Ovary (tissue), 9 donors: ENCODE results near the gene GPAM. TPM values are rescaled to one million over a fixed set of nuclear protein-coding genes. Genes with fewer than 3 reads are reported as not detected.

ENCODE experiments used
- DNase-seq, 5 donors: peaks; one replicate each; pipeline ENCODE4 v3.0.0-alpha.2; 2019 to 2020
- H3K27ac ChIP-seq, 2 donors: fragments of 200-600 bp; one replicate each; pipeline versions ENCODE4 v1.5.1 to v1.8.0; 2019 to 2022
- H3K27me3 ChIP-seq: fragments of 200-600 bp; one replicate; pipeline ENCODE4 v1.8.0; 2022
- H3K36me3 ChIP-seq: fragments of 200-600 bp; sonication (generic); one replicate; pipeline ENCODE4 v1.5.1; 2019
- H3K4me1 ChIP-seq: one replicate; pipeline ENCODE4 v1.8.1; 2013; ENCODE audit warnings: mild to moderate bottlenecking, moderate library complexity; ENCODE audit not compliant: insufficient read depth
- H3K4me3 ChIP-seq: fragments of 200-600 bp; sonication (generic); one replicate; pipeline ENCODE4 v1.5.1; 2017
- H3K9me3 ChIP-seq, 2 donors: fragments of 200-600 bp in 1 of 2; sonication (generic) in 1 of 2; one replicate each; pipeline versions ENCODE4 v1.5.1 to v1.8.1; 2013 to 2019; ENCODE audit warnings: mild to moderate bottlenecking in 1 of 2, moderate library complexity in 1 of 2
- EP300 ChIP-seq: sonication (generic); formaldehyde crosslinking; IDR thresholded peaks from one replicate; pipeline ENCODE4 v1.6.1; 2017; ENCODE audit warnings: antibody characterized with exemption
- POLR2A ChIP-seq: fragments of 450-650 bp; IDR thresholded peaks from one replicate; pipeline ENCODE4 v1.6.1; 2017; ENCODE audit warnings: antibody characterized with exemption, mild to moderate bottlenecking, moderate library complexity
- whole genome bisulfite sequencing, 3 donors: extraction: QIAGEN DNeasy Blood & Tissue Kit in 1 of 3; methylation state at CpG; one replicate each; pipeline versions ENCODE4 v1.1.5 to v1.1.7; 2013 to 2017; 5-methylcytosine and 5-hydroxymethylcytosine counted together
- intact Hi-C, 4 donors: fragments of 100-400 bp; cut with DNase I; formaldehyde crosslinking; loops; one replicate each; pipeline versions ENCODE4 v1.11.0 to v1.15.1; 2022 to 2023
- polyA plus RNA-seq, 2 donors: library from polyadenylated mRNA; stranded (reverse); fragments of 200-250 nt in 1 of 2; fragments of 350-450 nt in 1 of 2; fragmentation: Illumina TruSeq in 1 of 2; extraction: RNeasy Lipid Tissue Mini Kit (QIAGEN cat#74804) in 1 of 2; gene quantifications; one replicate each; pipeline ENCODE4 v1.2.3, GENCODE V29; 2013 to 2014
- total RNA-seq, 7 donors: library from RNA; depleted of rRNA in 2 of 7; stranded (reverse); fragments of >200 nt in 2 of 7; fragmentation: NEBNext Ultra II Directional in 3 of 7; extraction: Animal tissue kit (Norgen Biotek cat#: 25700) in 3 of 7; gene quantifications; one replicate each; pipeline versions ENCODE4 v1.1.0 to v1.2.4, GENCODE V29; 2016 to 2023
- TF ChIP-seq, protein P1 (sequence below), 3 donors: fragments of 450-650 bp in 2 of 3; fragments of 200-600 bp in 1 of 3; IDR thresholded peaks; one replicate each; pipeline versions ENCODE4 v1.5.1 to v1.8.0; 2016 to 2022; ENCODE audit warnings: antibody characterized with exemption in 3 of 3, mild to moderate bottlenecking in 1 of 3
- donor health status: DM: no; HTN: no; CAD: no; lungs with moderate emphysema.
- donor health status: DM: no; HTN: no; CAD: no.
- donor health status: Bipolar disorder and iron deficiency.
- donor health status: DM: yes; HTN: yes; CAD: no.
- donor health status: DM: no; HTN: no; CAD: no.
- donor health status: DM: yes; HTN: yes; CAD: no.

Gene GPAM
- total and polyA plus RNA-seq, 9 donors, result 3.3 to 22.1 (median 8.7) TPM

DNA sequence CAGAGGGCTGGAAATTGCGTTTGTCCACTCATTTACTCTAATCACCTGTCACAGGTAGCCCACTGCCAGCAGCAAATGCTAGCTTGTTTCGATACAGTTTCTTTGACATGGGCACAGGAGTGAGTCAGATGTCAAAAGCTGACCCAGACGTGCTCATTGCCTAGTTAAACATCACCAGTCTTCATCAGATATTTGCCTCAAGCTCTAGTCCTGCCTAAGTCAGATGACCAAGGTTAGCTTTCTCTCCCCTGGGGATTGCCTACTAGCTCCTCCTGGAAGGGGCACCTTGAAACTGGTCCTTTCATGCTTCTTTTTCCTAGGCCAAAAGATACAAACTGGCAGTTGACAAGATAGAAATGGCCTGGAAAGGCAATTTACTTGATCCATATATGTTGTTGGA lies 35.2 kb downstream of the GPAM start:
- Histone ChIP-seq H3K36me3 (no peaks in the 10 kb centered on the region), H3K9me3 (no peaks in the 10 kb centered on the region), H3K27me3 (no peaks in the 10 kb centered on the region), H3K4me1 (no peaks in the 10 kb centered on the region), H3K27ac (no peak overlapping the region), H3K4me3 (no peak overlapping the region)
- TF ChIP-seq EP300, result no peak
- TF ChIP-seq POLR2A, result no peak
- TF ChIP-seq, protein P1, sequence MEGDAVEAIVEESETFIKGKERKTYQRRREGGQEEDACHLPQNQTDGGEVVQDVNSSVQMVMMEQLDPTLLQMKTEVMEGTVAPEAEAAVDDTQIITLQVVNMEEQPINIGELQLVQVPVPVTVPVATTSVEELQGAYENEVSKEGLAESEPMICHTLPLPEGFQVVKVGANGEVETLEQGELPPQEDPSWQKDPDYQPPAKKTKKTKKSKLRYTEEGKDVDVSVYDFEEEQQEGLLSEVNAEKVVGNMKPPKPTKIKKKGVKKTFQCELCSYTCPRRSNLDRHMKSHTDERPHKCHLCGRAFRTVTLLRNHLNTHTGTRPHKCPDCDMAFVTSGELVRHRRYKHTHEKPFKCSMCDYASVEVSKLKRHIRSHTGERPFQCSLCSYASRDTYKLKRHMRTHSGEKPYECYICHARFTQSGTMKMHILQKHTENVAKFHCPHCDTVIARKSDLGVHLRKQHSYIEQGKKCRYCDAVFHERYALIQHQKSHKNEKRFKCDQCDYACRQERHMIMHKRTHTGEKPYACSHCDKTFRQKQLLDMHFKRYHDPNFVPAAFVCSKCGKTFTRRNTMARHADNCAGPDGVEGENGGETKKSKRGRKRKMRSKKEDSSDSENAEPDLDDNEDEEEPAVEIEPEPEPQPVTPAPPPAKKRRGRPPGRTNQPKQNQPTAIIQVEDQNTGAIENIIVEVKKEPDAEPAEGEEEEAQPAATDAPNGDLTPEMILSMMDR (IDR thresholded peaks at IDR 0.05), result no peak
- no peak for DNase-seq
- 85 to 88% (median 87%) methylated on average over 3 of the region's 3 CpGs for WGBS, 3 donors
- intact Hi-C loops, result no loop called here

DNA sequence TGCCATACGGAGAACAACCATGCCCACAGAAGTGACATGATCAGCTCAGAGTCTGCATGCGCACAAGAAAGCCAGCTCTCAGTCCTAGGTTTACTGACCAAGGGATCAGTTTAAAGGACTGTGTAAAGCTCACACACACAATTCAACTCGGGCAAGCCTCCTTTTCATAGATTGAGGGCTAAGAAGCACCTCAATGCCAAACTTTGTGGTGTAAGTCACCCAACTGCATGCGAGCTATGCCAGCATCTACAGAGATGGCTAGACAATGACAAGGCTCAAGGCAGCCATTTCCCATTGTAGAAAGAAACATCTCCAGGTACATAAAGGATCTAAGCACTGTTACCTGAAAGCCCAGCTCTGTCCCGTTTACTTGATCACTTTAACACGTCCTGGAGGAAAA lies 36.8 kb downstream of the GPAM start:
- Histone ChIP-seq H3K27me3 (no peaks in the 10 kb centered on the region), H3K36me3 (no peaks in the 10 kb centered on the region), H3K4me1 (no peaks in the 10 kb centered on the region), H3K9me3 (no peaks in the 10 kb centered on the region), H3K27ac (no peak overlapping the region), H3K4me3 (no peak overlapping the region)
- DNase-seq, result no peak
- 91 to 94% (median 93%) methylated on average over 6 of the region's 6 CpGs for WGBS, 3 donors
- intact Hi-C loops, result no loop called here
- TF ChIP-seq POLR2A (no peak), EP300 (no peak)
- TF ChIP-seq, protein P1 (IDR thresholded peaks at IDR 0.05), result no peak

DNA sequence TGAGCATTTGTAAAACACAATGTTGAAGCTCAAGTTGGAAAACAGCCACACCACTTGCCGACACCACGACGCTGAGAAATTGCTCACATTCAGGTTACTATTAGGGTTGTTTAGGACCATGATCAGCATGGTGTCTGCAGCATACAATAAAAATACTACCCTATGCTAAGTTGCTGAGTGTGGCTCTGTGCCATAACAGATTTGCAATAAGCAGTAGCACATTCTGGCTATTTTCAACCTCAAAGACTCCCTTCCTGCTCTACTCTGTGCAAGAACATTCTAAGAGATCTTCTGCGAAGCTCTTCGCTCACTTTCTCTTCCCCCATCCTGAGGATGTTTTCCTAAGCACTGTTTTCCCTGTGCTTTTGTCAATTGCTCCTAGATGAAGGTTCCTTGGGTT lies 38.3 kb downstream of the GPAM start:
- Histone ChIP-seq H3K9me3 (no peaks in the 10 kb centered on the region), H3K27ac (no peak overlapping the region), H3K36me3 (no peaks in the 10 kb centered on the region), H3K4me1 (no peaks in the 10 kb centered on the region), H3K27me3 (no peaks in the 10 kb centered on the region), H3K4me3 (no peak overlapping the region)
- 88 to 94% (median 92%) methylated on average over 5 of the region's 5 CpGs for WGBS, 3 donors
- TF ChIP-seq, protein P1 (IDR thresholded peaks at IDR 0.05), result no peak
- no peak for TF ChIP-seq EP300
- no peak for TF ChIP-seq POLR2A
- no peak for DNase-seq
- intact Hi-C loops, result no loop called here

DNA sequence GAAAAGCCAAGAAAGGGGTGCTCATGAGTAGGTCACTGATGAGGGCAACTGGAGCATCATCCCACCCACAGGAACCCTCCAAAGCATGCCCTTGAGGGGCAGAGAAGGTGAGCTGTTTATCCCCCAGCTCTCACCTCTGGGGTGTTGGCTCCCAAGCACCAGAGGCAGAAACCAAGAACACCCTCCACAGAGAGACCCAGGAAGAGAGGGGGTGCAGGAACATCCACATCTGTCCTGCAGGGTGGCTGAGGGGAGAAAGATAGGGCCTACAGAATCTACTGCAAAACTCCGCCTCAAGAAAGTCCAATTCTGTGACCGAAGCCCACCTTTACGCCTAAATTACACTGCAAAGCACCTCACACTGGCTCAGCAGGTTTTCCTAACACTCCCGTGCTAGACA lies 40.1 kb downstream of the GPAM start:
- H3K27ac ChIP-seq, result no peak overlapping the region
- H3K9me3 ChIP-seq, result no peaks in the 10 kb centered on the region
- no peak for DNase-seq
- no peak overlapping the region for H3K4me3 ChIP-seq
- no peaks in the 10 kb centered on the region for H3K27me3 ChIP-seq
- intact Hi-C loops, result no loop called here
- WGBS, 3 donors, result 73 to 78% (median 76%) methylated on average over 4 of the region's 4 CpGs
- H3K36me3 ChIP-seq, result no peaks in the 10 kb centered on the region
- H3K4me1 ChIP-seq, result no peaks in the 10 kb centered on the region
- no peak for TF ChIP-seq EP300
- TF ChIP-seq, protein P1 (IDR thresholded peaks at IDR 0.05), result no peak
- TF ChIP-seq POLR2A, result no peak

DNA sequence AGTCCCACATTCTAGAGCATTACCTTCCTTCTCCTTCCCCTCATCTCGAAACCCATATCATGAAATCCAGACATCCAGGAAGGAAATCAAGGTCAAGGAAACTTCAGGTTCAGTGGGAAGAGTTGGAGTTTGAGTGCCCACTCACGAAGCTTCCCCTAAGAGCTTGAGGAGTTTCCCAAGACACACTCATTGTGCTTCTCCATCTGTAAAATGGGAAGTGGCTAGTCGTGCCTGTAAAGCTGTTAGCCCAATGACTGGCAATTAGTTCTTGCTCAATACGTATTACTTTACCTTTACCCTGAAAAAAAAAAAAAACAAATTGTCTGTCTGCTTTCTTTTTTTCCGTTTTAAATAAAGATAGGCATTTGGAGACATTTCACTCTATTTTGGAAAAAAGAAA lies 42.3 kb downstream of the GPAM start:
- Histone ChIP-seq H3K9me3 (no peaks in the 10 kb centered on the region), H3K27me3 (no peaks in the 10 kb centered on the region), H3K4me3 (no peak overlapping the region), H3K27ac (no peak overlapping the region), H3K4me1 (no peaks in the 10 kb centered on the region), H3K36me3 (no peaks in the 10 kb centered on the region)
- 74 to 82% (median 76%) methylated on average over 5 of the region's 5 CpGs for WGBS, 3 donors
- DNase-seq, result no peak
- TF ChIP-seq, protein P1 (IDR thresholded peaks at IDR 0.05), result no peak
- TF ChIP-seq EP300 (no peak), POLR2A (no peak)
- intact Hi-C loops, result no loop called here
